H1 (cell line): ENCODE data around the gene CACNA1C. TPM values are rescaled to one million over a fixed set of nuclear protein-coding genes. Genes with fewer than 3 reads are reported as not detected.

ENCODE experiments used
- CTCF ChIA-PET: fragments of 300-600 bp; sonication (Branson Sonifier 250); formaldehyde crosslinking; loops from one replicate; lab custom pipeline; 2021; ENCODE audit not compliant: partially characterized antibody; lab: Charles Lee
- POLR2A ChIA-PET: fragments of 300-600 bp; sonication (Branson Sonifier 250); formaldehyde crosslinking; loops from one replicate; lab custom pipeline; 2021; ENCODE audit warnings: inconsistent platforms; ENCODE audit not compliant: partially characterized antibody; lab: Charles Lee
- DNase-seq, 2 experiments: peaks; one replicate each; pipeline versions ENCODE4 v3.0.0 to v3.0.0-alpha.2; 2010 to 2022; ENCODE audit warnings: low spot score in 2 of 2, low read depth in 1 of 2, mixed read lengths in 1 of 2
- FAIRE-seq: peaks from 2 replicates; lab custom pipeline; 2011; peaks lifted over from hg19 to GRCh38; lab: Jason Lieb, UNC
- H2AFZ ChIP-seq: 2 replicates; pipeline ENCODE4 v1.8.1; 2012; ENCODE audit warnings: low read length, inconsistent platforms
- H2AK5ac ChIP-seq: 2 replicates; pipeline ENCODE4 v1.6.1; 2013; ENCODE audit warnings: low read depth, low read length
- H2BK120ac ChIP-seq: replicated peaks from 2 replicates; pipeline ENCODE3; 2013; ENCODE audit warnings: low read depth, low read length, inconsistent platforms
- H2BK12ac ChIP-seq: 2 replicates; pipeline ENCODE4 v1.6.1; 2013; ENCODE audit warnings: low read depth, low read length
- H2BK15ac ChIP-seq: 2 replicates; pipeline ENCODE4 v1.6.1; 2013; ENCODE audit warnings: low read length
- H2BK20ac ChIP-seq: 2 replicates; pipeline ENCODE4 v1.6.1; 2013; ENCODE audit warnings: low read length
- H2BK5ac ChIP-seq: 2 replicates; pipeline ENCODE4 v1.6.1; 2013; ENCODE audit warnings: low read depth, low read length
- H3K14ac ChIP-seq: 2 replicates; pipeline ENCODE4 v1.6.1; 2013; ENCODE audit warnings: inconsistent platforms; ENCODE audit not compliant: insufficient read length
- H3K18ac ChIP-seq: 2 replicates; pipeline ENCODE4 v1.6.1; 2013; ENCODE audit warnings: low read length; ENCODE audit errors: extremely low read depth
- H3K23ac ChIP-seq: 2 replicates; pipeline ENCODE4 v1.6.1; 2013; ENCODE audit warnings: inconsistent platforms; ENCODE audit not compliant: insufficient read length
- H3K23me2 ChIP-seq: 2 replicates; pipeline ENCODE4 v1.6.1; 2013; ENCODE audit warnings: low read depth, low read length
- H3K27ac ChIP-seq: 2 replicates; pipeline ENCODE4 v1.6.1; 2011; ENCODE audit warnings: low read depth, low read length, inconsistent platforms
- H3K27me3 ChIP-seq, 4 experiments: replicated peaks in 1 of 4; 1 replicate in 1 of 4; 2 replicates in 3 of 4; pipeline versions ENCODE4 v1.6.1 to v1.8.1; 2011 to 2013; ENCODE audit warnings: low read length in 3 of 4, mild to moderate bottlenecking in 3 of 4, inconsistent platforms in 2 of 4, mixed read lengths in 2 of 4, moderate library complexity in 1 of 4; ENCODE audit not compliant: control insufficient read depth in 3 of 4, insufficient read depth in 3 of 4; ENCODE audit errors: extremely low read depth in 1 of 4
- H3K36me3 ChIP-seq, 4 experiments: 2 replicates each; pipeline versions ENCODE4 v1.6.1 to v1.8.1; 2011 to 2013; ENCODE audit warnings: mild to moderate bottlenecking in 4 of 4, low read length in 3 of 4, moderate library complexity in 2 of 4, control low read depth in 1 of 4, inconsistent platforms in 1 of 4; ENCODE audit not compliant: insufficient read depth in 4 of 4, control insufficient read depth in 2 of 4
- H3K4ac ChIP-seq: replicated peaks from 2 replicates; pipeline ENCODE3; 2013; ENCODE audit warnings: low read length, low read depth, mixed read lengths, inconsistent platforms; ENCODE audit not compliant: insufficient read length
- H3K4me1 ChIP-seq, 4 experiments: replicated peaks in 1 of 4; 1 replicate in 1 of 4; 2 replicates in 3 of 4; pipeline versions ENCODE4 v1.6.1 to v1.8.1; 2011 to 2013; ENCODE audit warnings: low read length in 3 of 4, inconsistent platforms in 2 of 4, mixed read lengths in 1 of 4; ENCODE audit not compliant: insufficient read depth in 4 of 4, control insufficient read depth in 3 of 4
- H3K4me2 ChIP-seq, 2 experiments: 2 replicates each; pipeline versions ENCODE4 v1.6.1 to v1.8.1; 2011 to 2013; ENCODE audit warnings: low read depth in 2 of 2, low read length in 2 of 2, control low read depth in 1 of 2, inconsistent platforms in 1 of 2, mild to moderate bottlenecking in 1 of 2; ENCODE audit not compliant: insufficient read depth in 1 of 2
- H3K4me3 ChIP-seq, 4 experiments: fragments of 200-600, 300-600 bp in 1 of 4; sonication (generic), shearing (Covaris generic), sonication (Bioruptor Twin) in 1 of 4; 2 replicates each; pipeline versions ENCODE4 v1.5.1 to v1.8.1; 2011 to 2016; ENCODE audit warnings: low read length in 4 of 4, low read depth in 3 of 4, control low read depth in 2 of 4, inconsistent platforms in 2 of 4, mild to moderate bottlenecking in 2 of 4, mixed read lengths in 1 of 4, moderate library complexity in 1 of 4; ENCODE audit not compliant: insufficient read depth in 2 of 4; ENCODE audit errors: extremely low read depth in 1 of 4
- H3K56ac ChIP-seq: replicated peaks from 2 replicates; pipeline ENCODE3; 2013; ENCODE audit warnings: low read depth, mild to moderate bottlenecking, mixed read lengths, low read length, inconsistent platforms; ENCODE audit not compliant: insufficient read length
- H3K79me1 ChIP-seq: 2 replicates; pipeline ENCODE4 v1.6.1; 2013; ENCODE audit warnings: low read depth, low read length, control low read depth
- H3K79me2 ChIP-seq, 2 experiments: 2 replicates each; pipeline versions ENCODE4 v1.6.1 to v1.8.1; 2012 to 2013; ENCODE audit warnings: low read length in 2 of 2, mild to moderate bottlenecking in 2 of 2, inconsistent platforms in 1 of 2; ENCODE audit not compliant: insufficient read depth in 2 of 2, control insufficient read depth in 1 of 2
- H3K9ac ChIP-seq, 4 experiments: replicated peaks in 1 of 4; 1 replicate in 1 of 4; 2 replicates in 3 of 4; pipeline versions ENCODE4 v1.6.1 to v1.8.1; 2011 to 2013; ENCODE audit warnings: low read depth in 3 of 4, low read length in 3 of 4, control low read depth in 2 of 4, mild to moderate bottlenecking in 2 of 4, moderate library complexity in 2 of 4, inconsistent platforms in 1 of 4; ENCODE audit errors: extremely low read depth in 1 of 4
- H3K9me3 ChIP-seq, 2 experiments: 2 replicates each; pipeline versions ENCODE4 v1.6.1 to v1.8.1; 2012 to 2013; ENCODE audit warnings: mild to moderate bottlenecking in 2 of 2, moderate library complexity in 2 of 2, control low read depth in 1 of 2, inconsistent platforms in 1 of 2, low read depth in 1 of 2, low read length in 1 of 2, mixed read lengths in 1 of 2; ENCODE audit not compliant: insufficient read depth in 2 of 2
- H4K20me1 ChIP-seq, 2 experiments: replicated peaks in 1 of 2; 2 replicates each; pipeline versions ENCODE3 to v1.8.1; 2011 to 2013; ENCODE audit warnings: inconsistent platforms in 2 of 2, low read length in 2 of 2, mild to moderate bottlenecking in 1 of 2; ENCODE audit not compliant: insufficient read depth in 2 of 2, control insufficient read depth in 1 of 2
- H4K5ac ChIP-seq: 2 replicates; pipeline ENCODE4 v1.6.1; 2013; ENCODE audit warnings: low read length, low read depth, mixed read lengths, inconsistent platforms; ENCODE audit not compliant: insufficient read length
- H4K8ac ChIP-seq: 2 replicates; pipeline ENCODE4 v1.8.0; 2013; ENCODE audit warnings: mild to moderate bottlenecking, moderate library complexity, low read length, inconsistent platforms; ENCODE audit not compliant: insufficient read depth; ENCODE audit errors: extremely low read depth
- H4K91ac ChIP-seq: replicated peaks from 2 replicates; pipeline ENCODE3; 2013; ENCODE audit warnings: low read length, mixed read lengths, inconsistent platforms; ENCODE audit not compliant: insufficient read length
- CTCF ChIP-seq, 3 experiments: IDR thresholded peaks; 1 replicate in 2 of 3; 2 replicates in 1 of 3; pipeline versions ENCODE4 v1.5.1 to v1.6.1; 2011; ENCODE audit warnings: low read length in 3 of 3, mild to moderate bottlenecking in 3 of 3, inconsistent platforms in 2 of 3, low read depth in 1 of 3, moderate library complexity in 1 of 3; ENCODE audit not compliant: insufficient read depth in 1 of 3; ENCODE audit errors: control extremely low read depth in 1 of 3
- TAF1 ChIP-seq: IDR thresholded peaks from 2 replicates; pipeline ENCODE4 v1.6.1; 2011; ENCODE audit warnings: mild to moderate bottlenecking, low read depth, low read length
- WGBS, 2 experiments: shearing (Covaris generic) in 1 of 2; methylation state at CpG; one replicate each; pipeline versions ENCODE4 v1.1.6 to v1.1.7; 2013 to 2015; ENCODE audit warnings: low lambda C conversion rate in 2 of 2, mixed read lengths in 2 of 2, inconsistent platforms in 1 of 2, low coverage in 1 of 2, missing lambda C conversion rate in 1 of 2; ENCODE audit not compliant: insufficient replicate concordance in 2 of 2, insufficient coverage in 1 of 2, insufficient read length in 1 of 2; ENCODE audit errors: extremely low coverage in 1 of 2, missing lambda C conversion rate in 1 of 2; 5-methylcytosine and 5-hydroxymethylcytosine counted together
- polyA plus RNA-seq, 7 experiments: library from polyadenylated mRNA; depleted of rRNA in 3 of 7; stranded (reverse) in 5 of 7; unstranded in 2 of 7; fragments of >200 nt in 5 of 7; fragments of 200-250 nt in 2 of 7; gene quantifications; 1 replicate in 5 of 7; 2 replicates in 1 of 7; 4 replicates in 1 of 7; pipeline versions ENCODE4 v1.2.1 to v1.2.3, GENCODE V29; 2011 to 2013; ENCODE audit warnings: missing spikeins in 2 of 7, mixed read lengths in 2 of 7
- total RNA-seq: library from RNA; stranded (reverse); fragmentation: NEBNext Ultra II Directional; extraction: Animal tissue kit (Norgen Biotek cat#: 25700); gene quantifications from 2 replicates; pipeline ENCODE4 v1.2.1, GENCODE V29; 2021

CACNA1C gene
- total and polyA plus RNA-seq, 2 of the 8 experiments (the other 6 are each of a cell fraction or from before 2014, with no cell fraction given), result 1.3 TPM

- no peak overlapping the region for H2AK5ac ChIP-seq
- no peak overlapping the region for H3K23ac ChIP-seq
- H3K18ac ChIP-seq, result no peak overlapping the region
- no peaks in the 10 kb centered on the region for H3K79me2 ChIP-seq
- no peak overlapping the region for H4K8ac ChIP-seq
- no peak overlapping the region for H2BK120ac ChIP-seq
- no peak overlapping the region for H3K4me3 ChIP-seq
- ChIA-PET CTCF (interaction anchor here (0.7 to 2.5 kb wide), 7 partner anchors 12 to 286 kb away, joined by 3 to 9 read pairs (median 4); no protein-coding TSS in a partner anchor), POLR2A (no interaction called here)
- H3K27me3 ChIP-seq, result no peaks in the 10 kb centered on the region
- H3K14ac ChIP-seq, result no peak overlapping the region
- no peak overlapping the region for H2AFZ ChIP-seq
- H3K4me2 ChIP-seq, result no peak overlapping the region
- TF ChIP-seq CTCF (IDR thresholded peaks at IDR 0.05; ENCODE audit: control extremely low read depth in 1 of 3, insufficient read depth in 1 of 3, low read depth in 1 of 3, low read length in 3 of 3) (no peak), TAF1 (no peak)
- 80% methylated on average over 1 of the region's 2 CpGs; no CpG with 5 or more reads in 1 of the 2 experiments for WGBS, 2 experiments
- H2BK15ac ChIP-seq, result no peak overlapping the region
- no peaks in the 10 kb centered on the region for H4K20me1 ChIP-seq
- H3K23me2 ChIP-seq, result no peaks in the 10 kb centered on the region
- peaks cover 3 to 6% (median 5%) of the 10 kb centered on the region in 4 experiments; a peak in 4 of 7 replicates for H3K4me1 ChIP-seq
- DNase-seq (no peak), FAIRE-seq (no peak)
- H3K27ac ChIP-seq, result no peak overlapping the region
- H2BK12ac ChIP-seq, result no peak overlapping the region
- H4K91ac ChIP-seq, result no peak overlapping the region
- H3K56ac ChIP-seq, result no peak overlapping the region
- no peak overlapping the region for H2BK20ac ChIP-seq
- no peak overlapping the region for H3K9ac ChIP-seq
- H3K36me3 ChIP-seq, result no peaks in the 10 kb centered on the region
- no peaks in the 10 kb centered on the region for H3K79me1 ChIP-seq
- H4K5ac ChIP-seq, result no peak overlapping the region
- H3K9me3 ChIP-seq, result no peaks in the 10 kb centered on the region
- H2BK5ac ChIP-seq, result no peak overlapping the region
- H3K4ac ChIP-seq, result no peak overlapping the region
Measured at GRCh38 chr12:2745655-2746054, 692.9 kb downstream of the CACNA1C start.
